DOHH2 (cell line): ENCODE measurements around the gene ITGB4.

Source experiments
- CTCF ChIP-seq: fragments of 200-600 bp; sonication (generic); IDR thresholded peaks from one replicate; pipeline ENCODE4 v1.5.1; 2014; ENCODE audit warnings: antibody characterized with exemption, mild to moderate bottlenecking, low read depth, low read length; ENCODE audit not compliant: poor library complexity, severe bottlenecking
- EZH2phosphoT487 ChIP-seq: fragments of 200-600 bp; sonication (generic); IDR thresholded peaks from 2 replicates; pipeline ENCODE4 v1.6.1; 2017; ENCODE audit warnings: borderline replicate concordance, mild to moderate bottlenecking, antibody characterized with exemption, low read length, moderate library complexity, mixed read lengths

DNA sequence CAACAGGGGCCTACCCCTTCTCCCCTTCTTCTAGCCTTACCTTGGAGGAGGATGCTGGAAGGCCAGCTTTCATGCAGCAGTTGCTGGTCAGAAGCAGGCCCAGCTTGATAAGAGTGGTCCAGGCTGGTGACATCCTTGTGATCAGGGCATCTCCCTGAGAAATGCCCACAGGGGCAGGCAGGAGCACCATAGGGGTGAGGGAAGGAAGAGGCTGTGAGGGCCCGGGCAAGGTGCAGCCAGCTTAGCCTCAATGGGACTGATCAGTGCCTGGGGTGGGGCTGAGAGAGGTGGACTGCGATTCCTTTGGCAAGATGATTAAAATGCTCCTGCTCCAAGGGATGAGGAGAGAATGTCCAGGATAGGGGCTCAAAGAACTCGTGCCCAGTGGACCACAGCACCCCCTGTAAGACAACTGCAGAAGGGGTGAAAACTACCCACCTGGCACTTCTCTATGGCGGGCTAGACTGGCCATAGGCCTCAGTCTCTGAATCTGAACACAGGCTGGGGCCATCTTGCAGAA lies 53.3 kb downstream of the ITGB4 start:
- TF ChIP-seq CTCF (no peak), EZH2phosphoT487 (no peak)
